ENCODE measurements around the gene ARHGEF17.

DNA sequence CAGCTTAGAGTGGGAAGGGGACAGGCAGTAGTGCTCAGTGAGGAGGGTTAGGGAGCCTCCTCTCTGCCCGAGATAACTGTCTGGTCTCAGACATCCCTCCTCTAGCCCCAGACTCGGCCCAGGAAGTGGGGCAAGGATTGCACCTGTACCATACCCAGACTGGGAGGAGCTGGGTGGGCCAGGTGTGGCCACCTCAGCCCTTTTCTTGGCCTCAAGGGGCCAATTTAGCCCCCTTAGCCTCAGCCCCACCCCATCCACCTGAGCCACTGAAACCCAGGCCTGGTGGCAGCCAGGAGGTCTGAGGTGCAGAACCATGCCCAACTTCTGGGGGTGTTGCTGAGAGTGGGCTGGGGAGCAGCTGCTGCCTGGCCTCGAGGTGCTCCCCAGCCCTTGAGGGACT, 74.7 kb downstream of the ARHGEF17 start:
- TF ChIP-seq, protein P1, sequence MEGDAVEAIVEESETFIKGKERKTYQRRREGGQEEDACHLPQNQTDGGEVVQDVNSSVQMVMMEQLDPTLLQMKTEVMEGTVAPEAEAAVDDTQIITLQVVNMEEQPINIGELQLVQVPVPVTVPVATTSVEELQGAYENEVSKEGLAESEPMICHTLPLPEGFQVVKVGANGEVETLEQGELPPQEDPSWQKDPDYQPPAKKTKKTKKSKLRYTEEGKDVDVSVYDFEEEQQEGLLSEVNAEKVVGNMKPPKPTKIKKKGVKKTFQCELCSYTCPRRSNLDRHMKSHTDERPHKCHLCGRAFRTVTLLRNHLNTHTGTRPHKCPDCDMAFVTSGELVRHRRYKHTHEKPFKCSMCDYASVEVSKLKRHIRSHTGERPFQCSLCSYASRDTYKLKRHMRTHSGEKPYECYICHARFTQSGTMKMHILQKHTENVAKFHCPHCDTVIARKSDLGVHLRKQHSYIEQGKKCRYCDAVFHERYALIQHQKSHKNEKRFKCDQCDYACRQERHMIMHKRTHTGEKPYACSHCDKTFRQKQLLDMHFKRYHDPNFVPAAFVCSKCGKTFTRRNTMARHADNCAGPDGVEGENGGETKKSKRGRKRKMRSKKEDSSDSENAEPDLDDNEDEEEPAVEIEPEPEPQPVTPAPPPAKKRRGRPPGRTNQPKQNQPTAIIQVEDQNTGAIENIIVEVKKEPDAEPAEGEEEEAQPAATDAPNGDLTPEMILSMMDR (conservative IDR thresholded peaks at IDR 0.05 in 1 of 2, IDR thresholded peaks at IDR 0.05 in 1 of 2; ENCODE audit: extremely low read depth in 1 of 2, insufficient read depth in 1 of 2, low read depth in 1 of 2, low read length in 2 of 2), result no peak
- TF ChIP-seq EZH2 (IDR thresholded peaks at IDR 0.05; ENCODE audit: borderline replicate concordance, low read length), result no peak

Data from mammary epithelial cell (primary cell).